Natural killer cell treated with Interleukin-12 subunit alpha and Interleukin-12 subunit beta and Interleukin-15 and Interleukin-18, amount 100 ng/mL, for 72 hours (primary cell): ENCODE results near the gene PTPRA. TPM values are rescaled to one million over a fixed set of nuclear protein-coding genes. Genes with fewer than 3 reads are reported as not detected.
A peak's percentile ranks its signal among the peaks of the same experiment; 100 is the strongest.
"Not testable (repeated sequence)": the region's sequence is repeated elsewhere in the genome, so short reads cannot be mapped to it uniquely, and the experiment has no call there.

ENCODE experiments used
- ATAC-seq, 2 donors: fragments of 150-1000 bp; cut with Tn5 transposase in 1 of 2; sonication (Bioruptor Pico), chemical (Tn5 transposase) in 1 of 2; 2 replicates each; pipeline ENCODE4 v1.10.0; 2021
- DNase-seq: peaks from one replicate; pipeline ENCODE4 v3.0.0; 2022; ENCODE audit warnings: low spot score
- H3K27ac Mint-ChIP-seq, 2 donors: 1 replicate in 1 of 2; 2 replicates in 1 of 2; pipeline ENCODE4 v1.8.0; 2022; ENCODE audit warnings: mixed read lengths in 2 of 2, mild to moderate bottlenecking in 1 of 2, moderate library complexity in 1 of 2
- H3K27me3 Mint-ChIP-seq, 2 donors: 1 replicate in 1 of 2; 2 replicates in 1 of 2; pipeline ENCODE4 v1.8.0; 2022; ENCODE audit warnings: mixed read lengths in 2 of 2
- H3K36me3 Mint-ChIP-seq: one replicate; pipeline ENCODE4 v1.8.0; 2022; ENCODE audit warnings: mixed read lengths
- H3K4me1 Mint-ChIP-seq, 2 donors: 1 replicate in 1 of 2; 2 replicates in 1 of 2; pipeline ENCODE4 v1.8.0; 2022; ENCODE audit warnings: low read depth in 2 of 2, mixed read lengths in 2 of 2, mild to moderate bottlenecking in 1 of 2
- H3K4me3 Mint-ChIP-seq: one replicate; pipeline ENCODE4 v1.8.0; 2022; ENCODE audit warnings: mixed read lengths
- H3K9me3 Mint-ChIP-seq: 2 replicates; pipeline ENCODE4 v1.8.0; 2022; ENCODE audit warnings: mixed read lengths
- total RNA-seq, 2 donors: library from RNA; stranded (reverse); gene quantifications; one replicate each; pipeline ENCODE4 v1.2.3, GENCODE V29; 2022

Gene PTPRA
- total RNA-seq, 2 donors from 2014 or later, result 50.4 to 76.0 TPM

- no peaks in the 10 kb centered on the region for H3K9me3 Mint-ChIP-seq
- ATAC-seq (peak in 1 of 2 donors; percentile 33), DNase-seq (no peak)
Measured at GRCh38 chr20:3068986-3069900, 196.0 kb downstream of the PTPRA start.

GRCh38 chr20:3070725-3071124 lies 197.4 kb downstream of the PTPRA start:
- Mint-ChIP-seq H3K4me1 (peaks cover 9 to 11% of the 10 kb centered on the region in 2 donors), H3K4me3 (peak overlapping the region; percentile 77), H3K9me3 (no peaks in the 10 kb centered on the region), H3K36me3 (no peaks in the 10 kb centered on the region), H3K27ac (no peak overlapping the region), H3K27me3 (peaks cover 8% of the 10 kb centered on the region in 2 donors)
- no peak for ATAC-seq
- no peak for DNase-seq

More at GRCh38 chr20:3068986-3069900, 196.0 kb downstream of the PTPRA start:
- Mint-ChIP-seq H3K27me3 (peaks cover 8% of the 10 kb centered on the region in 2 donors), H3K4me1 (peaks cover 9 to 11% of the 10 kb centered on the region in 2 donors), H3K36me3 (no peaks in the 10 kb centered on the region), H3K4me3 (no peak overlapping the region), H3K27ac (no peak overlapping the region)

GRCh38 chr20:3071266-3071609 lies 198.0 kb downstream of the PTPRA start:
- Mint-ChIP-seq H3K4me3 (peak overlapping the region; percentile 77), H3K27me3 (peaks cover 8% of the 10 kb centered on the region in 2 donors), H3K4me1 (peaks cover 9 to 11% of the 10 kb centered on the region in 2 donors), H3K27ac (no peak overlapping the region), H3K9me3 (no peaks in the 10 kb centered on the region), H3K36me3 (no peaks in the 10 kb centered on the region)
- no peak for ATAC-seq
- DNase-seq, result no peak

- peak within 1 kb of the TSS; percentile 77 for H3K4me3 Mint-ChIP-seq
- H3K27ac Mint-ChIP-seq, result no peak within 1 kb of the TSS
- H3K9me3 Mint-ChIP-seq, result no peaks in the 10 kb centered on the region
- no peak for DNase-seq
- H3K27me3 Mint-ChIP-seq, result peaks cover 8% of the 10 kb centered on the region in 2 donors
- peak; percentile 76 to 82 for ATAC-seq
- H3K36me3 Mint-ChIP-seq, result no peaks in the 10 kb centered on the region
- peaks cover 9 to 13% of the 10 kb centered on the region in 2 donors for H3K4me1 Mint-ChIP-seq
Measured at GRCh38 chr20:3071610-3072529, 198.6 kb downstream of the PTPRA start, which contains the start of gene OXT. Gene OXT (plus strand): TSS chr20:3071620. CDS start chr20:3071656, 36 bp downstream.

GRCh38 chr20:3072530-3073250 lies 199.4 kb downstream of the PTPRA start:
- Mint-ChIP-seq H3K36me3 (no peaks in the 10 kb centered on the region), H3K27ac (no peak overlapping the region), H3K27me3 (peaks cover 8 to 10% of the 10 kb centered on the region in 2 donors), H3K9me3 (no peaks in the 10 kb centered on the region), H3K4me1 (peaks cover 12 to 18% of the 10 kb centered on the region in 2 donors), H3K4me3 (peak overlapping the region; percentile 60)
- ATAC-seq, result no peak
- no peak for DNase-seq

GRCh38 chr20:3073251-3073643 lies 200.0 kb downstream of the PTPRA start:
- H3K27ac Mint-ChIP-seq, H3K36me3 Mint-ChIP-seq, H3K9me3 Mint-ChIP-seq, H3K4me3 Mint-ChIP-seq, DNase-seq, ATAC-seq: not testable (repeated sequence)
- Mint-ChIP-seq H3K27me3 (peaks cover 8 to 13% of the 10 kb centered on the region in 2 donors), H3K4me1 (peaks cover 15 to 20% of the 10 kb centered on the region in 2 donors)

- ATAC-seq, result no peak
- peaks cover 15 to 20% of the 10 kb centered on the region in 2 donors for H3K27me3 Mint-ChIP-seq
Measured at GRCh38 chr20:3074812-3075211, 201.5 kb downstream of the PTPRA start.

GRCh38 chr20:3075315-3075714 lies 202.0 kb downstream of the PTPRA start:
- Mint-ChIP-seq H3K27me3 (peaks cover 17 to 22% of the 10 kb centered on the region in 2 donors), H3K4me1 (peaks cover 15 to 16% of the 10 kb centered on the region in 2 donors)
- DNase-seq, H3K36me3 Mint-ChIP-seq, H3K27ac Mint-ChIP-seq, H3K9me3 Mint-ChIP-seq, H3K4me3 Mint-ChIP-seq, ATAC-seq: not testable (repeated sequence)

More at GRCh38 chr20:3074812-3075211, 201.5 kb downstream of the PTPRA start:
- H3K36me3 Mint-ChIP-seq, result no peaks in the 10 kb centered on the region
- H3K4me1 Mint-ChIP-seq, result peaks cover 15 to 16% of the 10 kb centered on the region in 2 donors
- DNase-seq, result no peak
- no peak overlapping the region for H3K27ac Mint-ChIP-seq
- no peak overlapping the region for H3K4me3 Mint-ChIP-seq
- no peaks in the 10 kb centered on the region for H3K9me3 Mint-ChIP-seq

GRCh38 chr20:3077618-3078134 lies 204.4 kb downstream of the PTPRA start:
- peak overlapping the region; percentile 12 for H3K4me3 Mint-ChIP-seq
- no peaks in the 10 kb centered on the region for H3K36me3 Mint-ChIP-seq

GRCh38 chr20:3080939-3081388 lies 207.7 kb downstream of the PTPRA start:
- H3K4me3 Mint-ChIP-seq, result no peak overlapping the region
- peaks cover 6 to 14% of the 10 kb centered on the region in 2 donors for H3K4me1 Mint-ChIP-seq
- ATAC-seq, result no peak
- DNase-seq, result no peak
- no peaks in the 10 kb centered on the region for H3K9me3 Mint-ChIP-seq
- no peaks in the 10 kb centered on the region for H3K36me3 Mint-ChIP-seq
- no peak overlapping the region for H3K27ac Mint-ChIP-seq
- H3K27me3 Mint-ChIP-seq, result peaks cover 40 to 48% of the 10 kb centered on the region in 2 donors

More at GRCh38 chr20:3077618-3078134, 204.4 kb downstream of the PTPRA start:
- DNase-seq, result no peak
- peak in 1 of 2 donors; percentile 63 for ATAC-seq
- Mint-ChIP-seq H3K27ac (no peak overlapping the region), H3K4me1 (peaks cover 6 to 14% of the 10 kb centered on the region in 2 donors), H3K9me3 (no peaks in the 10 kb centered on the region), H3K27me3 (peaks cover 29 to 35% of the 10 kb centered on the region in 2 donors)

GRCh38 chr20:3081641-3082040 lies 208.4 kb downstream of the PTPRA start:
- Mint-ChIP-seq H3K9me3 (no peaks in the 10 kb centered on the region), H3K4me1 (peaks cover 6 to 13% of the 10 kb centered on the region in 2 donors), H3K36me3 (no peaks in the 10 kb centered on the region), H3K4me3 (no peak overlapping the region), H3K27me3 (peaks cover 40 to 48% of the 10 kb centered on the region in 2 donors), H3K27ac (no peak overlapping the region)
- ATAC-seq (no peak), DNase-seq (no peak)

GRCh38 chr20:3082306-3082951 lies 209.1 kb downstream of the PTPRA start:
- H3K4me3 Mint-ChIP-seq, result peak overlapping the region; percentile 17
- no peak overlapping the region for H3K27ac Mint-ChIP-seq
- peaks cover 40 to 48% of the 10 kb centered on the region in 2 donors for H3K27me3 Mint-ChIP-seq
- H3K4me1 Mint-ChIP-seq, result peaks cover 5 to 9% of the 10 kb centered on the region in 2 donors
- ATAC-seq (peak; percentile 34 to 36), DNase-seq (no peak)
- H3K9me3 Mint-ChIP-seq, result no peaks in the 10 kb centered on the region
- no peaks in the 10 kb centered on the region for H3K36me3 Mint-ChIP-seq
